GM19239 (cell line): ENCODE data around the gene CHCT1.
"Not testable (repeated sequence)": the region's sequence is repeated elsewhere in the genome, so short reads cannot be mapped to it uniquely, and the experiment has no call there.

Source experiments
- DNase-seq: peaks from one replicate; pipeline ENCODE4 v3.0.0; 2011; ENCODE audit warnings: low spot score; ENCODE audit not compliant: insufficient read length
- FAIRE-seq: peaks from 2 replicates; lab custom pipeline; 2011; peaks lifted over from hg19 to GRCh38; lab: Jason Lieb, UNC

Gene CHCT1

DNA sequence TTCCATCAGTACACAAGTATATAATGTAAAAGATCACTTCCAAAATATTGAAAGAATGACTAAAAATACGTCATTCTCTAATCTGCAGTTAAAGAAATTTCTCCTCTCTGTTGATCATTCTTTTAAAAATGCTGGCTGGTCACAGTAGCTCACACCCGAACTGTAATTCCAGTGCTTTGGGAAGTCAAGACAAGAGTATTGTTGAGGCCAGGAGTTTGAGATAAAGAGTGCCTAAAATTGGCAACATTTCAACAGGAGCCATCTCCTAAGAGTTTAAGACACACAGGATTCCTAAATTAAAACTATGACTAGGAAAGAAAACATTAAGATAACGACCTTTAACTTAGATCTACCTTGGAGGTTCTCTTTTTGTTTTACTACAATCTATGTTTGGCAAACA lies 25.9 kb upstream of the CHCT1 start:
- FAIRE-seq (no peak), DNase-seq (no peak)

DNA sequence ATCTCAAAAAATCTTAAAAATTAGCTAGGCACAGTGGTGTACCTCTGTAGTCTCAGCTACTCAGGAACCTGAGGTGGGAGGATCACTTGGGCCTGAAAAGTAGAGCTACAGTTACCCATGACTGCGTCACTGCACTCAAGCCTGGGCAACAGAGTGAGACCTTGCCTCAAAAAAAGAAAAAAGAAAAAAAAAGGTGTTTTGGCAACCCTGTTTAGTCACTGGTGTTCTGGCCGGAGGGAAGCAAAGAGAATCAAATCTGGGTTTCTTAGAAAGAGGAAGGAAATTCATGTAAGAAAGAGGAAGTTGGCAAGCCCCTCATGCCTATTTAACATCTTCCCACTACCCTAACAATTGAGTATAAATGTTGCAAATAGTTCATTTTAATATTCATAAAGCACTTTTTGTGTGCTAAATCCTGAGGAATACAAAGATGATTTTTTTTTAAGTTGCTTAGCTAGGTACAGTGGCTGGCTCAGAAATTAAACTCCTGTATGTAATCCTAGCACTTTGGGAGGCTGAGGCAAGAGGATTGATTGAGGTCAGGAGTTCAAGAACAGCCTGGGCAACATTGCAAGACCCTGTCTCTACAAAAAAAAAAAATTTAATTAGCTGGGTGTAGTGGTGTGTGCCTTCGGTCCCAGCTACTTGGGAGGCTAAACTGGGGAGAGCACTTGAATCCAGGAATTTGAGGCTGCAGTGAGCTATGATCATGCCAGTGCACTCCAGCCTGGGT lies 23.9 kb upstream of the CHCT1 start:
- no peak for DNase-seq
- FAIRE-seq: peak; percentile 77

DNA sequence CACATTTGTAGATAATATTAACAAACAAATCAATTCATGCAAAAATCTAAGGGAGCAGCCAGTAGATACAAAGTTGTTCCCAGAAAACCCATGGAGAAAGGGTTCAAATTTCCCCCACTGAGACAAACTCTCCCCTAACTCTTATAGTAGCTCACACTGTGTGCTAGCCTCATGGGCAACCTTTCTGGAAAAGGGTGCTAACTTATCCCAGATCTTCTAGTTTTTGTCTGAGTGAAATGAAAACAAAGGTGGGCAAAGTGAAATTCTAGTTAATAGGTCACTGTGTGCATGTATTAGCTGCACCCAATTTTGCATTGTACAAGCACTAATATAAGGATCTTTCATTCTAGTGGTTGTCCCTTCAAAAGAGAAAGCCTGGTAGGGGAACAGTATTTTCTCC lies 20.5 kb upstream of the CHCT1 start:
- FAIRE-seq: no peak
- no peak for DNase-seq

DNA sequence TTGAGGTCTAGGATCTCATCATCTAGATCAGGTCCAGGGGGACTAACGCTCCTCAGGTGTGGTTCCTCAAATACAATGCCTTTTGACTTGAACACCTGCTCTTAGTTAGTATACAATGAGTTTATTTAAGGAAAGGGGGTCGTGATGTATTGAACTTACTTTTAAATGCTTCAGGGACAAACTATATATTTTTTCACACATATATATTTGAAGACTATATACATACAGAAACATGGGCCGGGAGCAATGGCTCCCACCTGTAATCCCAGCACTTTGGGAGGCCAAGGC lies 18.8 kb upstream of the CHCT1 start:
- no peak for DNase-seq
- FAIRE-seq: no peak

DNA sequence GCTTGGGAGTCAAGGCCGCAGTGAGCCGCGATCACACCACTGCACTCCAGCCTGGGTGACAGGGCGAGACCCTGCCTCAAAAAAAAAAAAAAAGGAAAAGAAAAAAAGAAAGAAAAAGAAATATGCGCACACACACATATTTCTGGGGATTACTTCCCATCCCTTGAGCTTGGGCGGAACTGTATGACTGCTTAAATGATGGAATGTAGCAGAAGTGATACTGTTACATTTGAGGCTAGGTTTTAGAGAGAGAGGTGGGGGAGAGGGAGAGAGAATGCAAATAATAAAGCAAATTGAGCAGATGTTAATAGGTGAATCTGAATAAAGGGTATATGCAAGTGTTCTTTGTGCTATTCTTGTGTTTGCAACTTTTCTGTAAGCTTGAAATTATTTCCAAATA lies 18.3 kb upstream of the CHCT1 start:
- DNase-seq (no peak), FAIRE-seq (no peak)

DNA sequence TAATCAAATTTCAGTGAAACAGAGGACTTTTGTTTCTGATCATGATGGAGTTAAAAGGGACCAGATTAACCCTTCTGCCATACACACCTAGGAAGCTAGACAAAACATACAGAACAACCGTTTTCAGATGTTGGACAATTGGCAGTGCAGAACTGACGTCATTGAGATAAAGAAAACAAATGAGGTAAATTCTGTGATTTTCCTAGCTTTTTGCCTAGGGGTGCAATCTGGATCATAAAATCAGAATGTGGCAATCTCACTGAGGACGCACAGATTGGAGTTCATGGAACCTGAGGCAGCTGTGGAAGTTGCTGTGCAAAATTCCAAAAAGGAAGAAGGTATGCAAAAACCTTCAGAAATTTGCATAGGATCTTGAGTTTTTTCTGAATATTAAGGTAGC lies 15.4 kb upstream of the CHCT1 start:
- FAIRE-seq (no peak), DNase-seq (no peak)

DNA sequence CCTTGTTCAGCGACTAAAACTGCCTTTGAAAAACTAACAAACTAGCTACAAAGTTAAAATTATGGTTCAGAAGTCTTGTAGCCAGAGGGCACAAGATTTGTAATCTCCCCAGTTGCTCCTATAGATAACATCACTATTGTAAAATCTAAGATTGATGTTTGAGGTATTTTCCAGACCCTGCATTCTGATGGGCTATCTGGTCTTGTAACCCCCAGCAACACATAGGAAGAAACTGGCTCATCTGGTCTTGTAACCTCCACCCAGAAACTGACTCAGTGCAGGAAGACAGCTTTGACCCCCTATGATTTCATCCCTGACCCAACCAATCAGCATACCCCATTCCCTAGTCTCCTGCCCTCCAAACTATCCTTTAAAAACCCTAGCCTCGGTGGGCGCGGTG lies 12.3 kb upstream of the CHCT1 start:
- DNase-seq (no peak), FAIRE-seq (no peak)

DNA sequence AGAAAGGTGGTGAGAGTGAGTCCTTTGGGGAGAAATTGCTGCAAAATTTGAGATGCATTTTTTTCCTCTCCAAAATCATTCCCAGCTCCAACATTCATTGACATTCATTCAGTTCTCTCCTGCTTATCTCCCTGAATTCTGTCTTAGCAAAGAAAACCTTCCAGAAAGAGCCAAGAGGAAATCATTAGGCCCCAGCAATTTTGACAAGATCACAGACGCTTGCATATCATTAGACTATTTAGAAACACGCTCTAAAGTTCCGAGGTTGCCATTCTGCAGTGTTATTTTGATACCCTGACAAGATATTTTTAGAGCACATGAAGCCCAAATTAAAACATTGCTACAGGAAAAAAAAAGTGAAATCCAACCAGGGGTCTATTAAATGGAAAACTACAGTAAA lies 9.6 kb upstream of the CHCT1 start:
- DNase-seq (no peak), FAIRE-seq (no peak)

DNA sequence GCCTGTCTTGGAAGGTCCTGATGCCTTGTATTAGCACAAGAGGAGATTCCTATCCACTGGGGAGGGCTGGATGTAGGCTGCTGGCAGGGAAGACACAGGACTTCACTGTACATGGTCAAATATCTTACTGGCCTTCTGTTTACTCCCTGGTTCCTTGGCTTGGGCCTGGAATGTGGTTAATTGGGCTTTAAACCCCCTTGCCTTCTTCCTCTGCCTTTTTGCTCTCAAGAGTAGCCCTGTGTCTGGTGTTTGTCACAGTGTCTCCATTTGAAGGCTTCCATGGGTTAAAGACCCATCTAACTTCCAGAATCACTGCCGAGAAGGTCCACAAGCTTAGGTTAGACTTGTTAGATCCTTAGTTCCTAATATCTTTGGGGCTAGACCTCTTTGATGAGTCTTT lies 7.1 kb upstream of the CHCT1 start:
- no peak for FAIRE-seq
- DNase-seq: no peak

DNA sequence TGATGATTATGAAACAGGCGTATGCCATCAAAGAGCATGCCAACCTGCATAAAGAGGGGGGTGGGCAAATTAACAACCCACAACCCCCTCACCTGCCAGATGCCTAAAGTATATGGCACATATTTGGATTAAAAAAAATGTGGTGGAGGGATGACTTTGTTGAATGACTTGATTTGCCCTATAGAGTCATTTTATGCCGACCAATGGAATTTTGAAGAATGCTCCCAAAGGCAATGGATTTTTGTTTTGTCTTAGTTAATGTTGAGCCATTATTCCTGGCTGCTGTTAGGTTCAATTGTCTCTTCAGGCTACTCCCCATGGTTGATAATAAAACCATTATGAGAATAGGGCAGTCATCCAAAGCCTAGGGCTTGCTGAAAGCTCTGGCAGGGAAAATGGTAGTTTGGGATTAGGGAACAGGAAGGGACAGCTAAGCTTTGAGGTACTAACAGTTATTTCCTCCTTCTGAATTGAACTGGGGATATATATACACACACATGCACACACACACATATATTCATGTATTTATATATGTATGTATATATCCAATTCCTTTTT lies 5.8 kb upstream of the CHCT1 start:
- FAIRE-seq: no peak
- DNase-seq: no peak

DNA sequence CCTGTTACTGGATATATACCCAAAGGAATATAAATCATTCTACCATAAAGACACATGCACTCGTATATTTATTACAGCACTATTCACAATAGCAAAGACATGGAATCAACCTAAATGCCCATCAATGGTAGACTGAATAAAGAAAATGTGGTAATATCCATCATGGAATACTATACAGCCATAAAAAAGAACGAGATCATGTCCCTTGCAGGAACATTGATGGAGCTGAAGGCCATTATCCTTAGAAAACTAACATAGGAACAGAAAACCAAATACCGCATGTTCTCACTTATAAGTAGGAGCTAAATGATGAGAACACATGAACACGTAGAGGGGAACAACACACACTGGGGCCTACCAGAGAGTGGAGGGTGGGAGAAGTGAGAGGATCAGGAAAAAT lies 3.3 kb upstream of the CHCT1 start:
- FAIRE-seq, DNase-seq: not testable (repeated sequence)

DNA sequence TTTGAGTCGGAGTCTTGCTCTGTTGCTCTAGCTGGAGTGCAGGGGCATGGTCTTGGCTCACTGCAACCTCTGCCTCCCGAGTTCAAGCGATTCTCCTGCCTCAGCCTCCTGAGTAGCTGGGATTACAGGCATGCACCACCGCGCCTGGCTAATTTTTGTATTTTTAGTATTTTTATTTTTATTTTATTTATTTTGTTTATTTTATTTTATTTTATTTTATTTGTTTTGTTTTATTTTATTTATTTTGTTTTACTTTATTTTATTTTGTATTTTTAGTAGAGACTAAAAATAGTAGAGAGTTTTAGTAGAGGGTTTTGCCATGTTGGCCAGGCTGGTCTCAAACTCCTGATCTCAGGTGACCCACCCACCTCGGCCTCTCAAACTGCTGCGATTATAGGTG lies 2.4 kb upstream of the CHCT1 start:
- DNase-seq, FAIRE-seq: not testable (repeated sequence)

DNA sequence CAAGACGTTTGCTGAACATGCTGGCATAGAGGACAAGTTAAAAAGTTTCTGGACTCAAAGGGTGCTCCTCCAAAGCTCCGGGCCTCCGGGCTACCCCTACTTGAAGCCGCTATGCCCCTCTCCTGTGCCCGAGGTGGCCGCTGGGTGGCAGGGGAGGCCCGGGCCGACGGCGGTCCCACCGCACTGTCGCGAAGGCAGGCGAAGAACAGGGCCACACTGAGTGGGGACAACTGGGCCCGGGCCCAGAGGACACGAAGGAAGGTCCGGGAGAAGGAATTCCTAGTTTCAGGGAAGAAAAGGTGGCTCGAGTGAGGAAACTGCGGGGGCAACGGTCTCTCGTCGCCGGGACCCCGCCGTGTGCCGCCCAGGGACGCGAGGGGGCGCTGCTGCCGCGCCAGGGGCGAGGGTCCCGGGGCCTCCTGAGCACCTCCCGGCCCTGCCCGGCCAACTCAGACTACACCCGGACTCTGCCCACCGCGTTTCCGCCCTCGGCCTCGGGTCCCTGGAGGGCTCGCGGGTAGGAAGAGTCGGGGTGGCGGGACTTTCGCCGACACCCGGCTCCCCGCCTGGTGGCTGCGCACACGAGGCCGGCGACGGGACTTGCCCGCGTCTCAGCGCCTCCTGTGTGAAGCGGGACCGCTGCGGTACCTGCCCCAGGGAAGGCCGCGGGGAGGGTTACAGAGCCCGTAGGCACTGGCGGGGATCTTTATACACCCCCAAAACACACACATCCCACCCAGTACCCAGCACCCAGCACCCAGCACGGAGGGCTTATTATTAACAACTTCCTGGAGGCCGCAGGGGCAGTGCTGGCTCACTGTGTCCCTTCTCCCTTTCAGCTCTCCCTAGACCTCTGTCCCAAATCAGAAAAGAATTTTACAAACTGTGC lies 772 bp upstream of the CHCT1 start:
- no peak for FAIRE-seq
- peak; percentile 80 for DNase-seq

DNA sequence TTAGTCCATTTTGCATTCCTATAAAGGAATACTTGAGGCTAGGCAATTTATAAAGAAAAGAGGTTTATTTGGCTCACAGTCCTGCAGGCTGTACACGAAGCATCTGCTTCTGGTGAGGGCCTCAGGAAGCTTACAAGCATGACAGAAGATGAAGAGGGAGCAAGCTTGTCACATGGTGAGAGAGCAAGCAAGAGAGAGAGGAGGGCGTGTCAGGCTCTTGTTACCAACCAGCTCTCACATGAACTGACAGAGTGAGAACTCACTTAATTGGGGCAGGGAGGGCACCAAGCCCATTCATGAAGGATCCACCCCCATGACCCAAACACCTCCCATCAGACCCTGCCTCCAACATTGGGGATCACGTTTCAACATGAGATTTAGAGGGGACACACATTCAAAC lies 1.6 kb downstream of the CHCT1 start:
- no peak for FAIRE-seq
- no peak for DNase-seq

DNA sequence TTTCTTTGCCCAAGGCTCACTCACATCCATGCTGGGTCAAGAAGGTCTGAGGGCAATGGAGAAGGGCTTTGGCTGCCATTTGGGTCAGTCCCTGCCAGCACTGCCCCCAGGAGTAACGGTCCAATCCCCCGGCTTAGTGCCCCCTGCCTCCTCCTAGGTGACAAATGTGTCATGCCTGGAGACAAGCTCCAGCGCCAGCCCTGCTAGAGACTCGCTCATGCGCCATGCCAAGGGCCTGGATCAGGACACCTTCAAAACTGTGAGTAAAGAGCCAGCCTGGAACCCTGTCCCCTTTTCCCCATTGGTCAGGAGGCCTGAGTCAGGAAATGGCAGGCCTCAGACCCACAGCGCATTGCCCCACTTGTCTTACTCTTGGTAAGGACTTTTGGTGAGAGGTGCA lies 3.3 kb downstream of the CHCT1 start:
- DNase-seq (no peak), FAIRE-seq (no peak)

DNA sequence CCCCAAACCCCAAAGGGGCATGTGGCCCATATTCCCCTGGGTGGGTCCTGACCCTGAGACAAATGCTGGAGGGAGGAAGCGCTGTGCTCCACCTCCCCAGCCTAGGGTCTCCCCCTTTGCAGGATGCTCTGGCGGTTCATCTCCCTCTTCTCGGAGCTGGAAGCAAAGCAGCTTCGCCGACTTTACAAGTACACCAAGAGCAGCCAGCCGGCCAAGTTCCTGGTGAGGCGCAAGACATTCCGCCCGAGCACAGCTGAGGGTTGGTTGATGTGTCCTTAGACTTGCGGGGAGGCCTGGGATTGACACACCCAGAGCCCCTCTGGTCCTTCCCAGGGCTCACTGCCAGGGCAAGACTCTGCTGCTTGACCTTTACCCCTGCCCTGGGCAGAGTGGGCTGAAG lies 4.3 kb downstream of the CHCT1 start:
- no peak for FAIRE-seq

DNA sequence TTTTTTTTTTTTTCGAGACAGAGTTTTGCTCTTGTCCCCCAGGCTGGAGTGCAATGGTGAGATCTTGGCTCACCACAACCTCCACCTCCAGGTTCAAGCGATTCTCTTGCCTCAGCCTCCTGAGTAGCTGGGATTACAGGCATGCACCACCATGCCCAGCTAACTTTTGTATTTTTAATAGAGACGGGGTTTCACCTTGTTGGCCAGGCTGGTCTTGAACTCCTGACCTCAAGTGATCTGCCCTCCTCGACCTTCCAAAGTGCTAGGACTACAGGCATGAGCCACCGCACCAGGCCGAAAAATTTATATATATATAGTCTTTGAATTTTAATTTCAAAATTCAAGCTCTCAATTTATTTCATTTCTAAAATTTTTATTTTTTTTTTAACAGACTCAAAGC lies 6.2 kb downstream of the CHCT1 start:
- DNase-seq, FAIRE-seq: not testable (repeated sequence)

More for the DNA sequence above, 4.3 kb downstream of the CHCT1 start:
- no peak for DNase-seq

DNA sequence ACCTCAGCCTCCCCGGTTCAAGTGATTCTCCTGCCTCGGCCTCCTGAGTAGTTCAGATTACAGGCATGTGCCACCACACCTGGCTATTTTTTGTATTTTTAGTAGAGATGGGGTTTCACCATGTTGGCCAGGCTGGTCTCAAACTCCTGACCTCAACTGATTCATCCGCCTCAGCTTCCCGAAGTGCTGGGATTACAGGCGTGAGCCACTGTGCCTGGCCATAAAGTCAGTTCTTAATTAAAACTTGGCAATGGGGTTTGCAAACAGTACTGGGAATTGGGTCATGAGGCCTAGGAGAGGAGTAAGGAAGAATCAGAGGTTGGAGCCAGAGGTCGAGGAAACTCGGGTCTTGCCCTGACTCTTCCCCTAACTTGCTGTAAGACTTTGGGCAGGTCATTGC lies 8.3 kb downstream of the CHCT1 start:
- FAIRE-seq, DNase-seq: not testable (repeated sequence)

DNA sequence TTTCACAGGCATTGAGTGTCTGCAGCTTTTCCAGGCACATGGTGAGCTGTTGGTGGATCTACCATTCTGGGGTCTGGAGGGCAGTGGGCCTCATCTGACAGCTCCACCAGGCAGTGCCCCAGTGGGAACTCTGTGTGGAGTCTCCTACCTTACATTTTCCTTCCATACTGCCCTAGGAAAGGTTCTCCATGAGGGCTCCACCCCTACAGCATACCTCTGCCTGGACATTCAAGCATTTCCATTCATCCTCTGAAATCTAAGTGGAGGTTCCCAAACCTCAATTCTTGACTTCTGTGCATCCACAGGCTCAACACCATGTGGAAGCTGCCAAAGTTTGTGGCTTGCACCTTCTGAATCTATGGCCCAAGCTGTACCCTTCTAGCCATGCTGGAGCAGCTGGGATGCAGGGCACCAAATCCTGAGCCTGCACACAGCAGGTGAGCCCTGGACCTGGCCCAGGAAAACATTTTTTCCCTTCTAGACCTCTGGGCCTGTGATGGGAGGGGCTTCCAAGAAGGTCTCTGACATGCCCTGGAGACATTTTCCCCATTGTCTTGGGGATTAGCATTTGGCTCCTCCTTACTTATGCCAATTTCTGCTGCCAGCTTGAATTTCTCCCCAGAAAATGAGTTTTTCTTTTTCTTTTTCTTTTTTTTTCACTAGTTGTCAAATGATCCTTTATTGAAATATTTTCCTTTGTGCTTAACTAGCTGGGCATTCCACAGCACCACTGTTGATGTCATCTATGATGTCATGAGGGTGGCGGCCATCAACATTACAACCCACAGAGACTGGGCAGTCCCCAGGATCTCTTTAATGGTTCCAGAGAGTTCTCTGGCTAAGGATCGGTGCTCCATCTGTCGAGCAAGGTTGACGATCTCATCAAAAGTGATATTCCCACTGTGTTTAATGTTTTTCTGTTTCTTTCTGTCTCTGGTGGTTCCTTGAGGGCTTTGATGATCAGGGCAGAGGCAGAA lies 11.0 kb downstream of the CHCT1 start:
- not testable (repeated sequence) for FAIRE-seq, DNase-seq
